Hepatocyte (in vitro differentiated cells): ENCODE results near the gene WDPCP.

ENCODE experiments used
- EZH2 ChIP-seq: fragments of 200-600 bp; sonication (generic); IDR thresholded peaks from 2 replicates; pipeline ENCODE4 v1.6.1; 2016; ENCODE audit warnings: antibody characterized with exemption, mild to moderate bottlenecking, borderline replicate concordance
- EZH2phosphoT487 ChIP-seq: fragments of 200-600 bp; sonication (generic); IDR thresholded peaks from one replicate; pipeline ENCODE4 v1.6.1; 2018; ENCODE audit warnings: antibody characterized with exemption, mild to moderate bottlenecking, low read depth, moderate library complexity; ENCODE audit not compliant: unreplicated experiment, severe bottlenecking
- TF ChIP-seq, protein P1 (sequence below): fragments of 200-600 bp; sonication (generic); IDR thresholded peaks from 2 replicates; pipeline ENCODE4 v1.5.1; 2016; ENCODE audit warnings: antibody characterized with exemption, mild to moderate bottlenecking; ENCODE audit not compliant: poor library complexity

- TF ChIP-seq, protein P1, sequence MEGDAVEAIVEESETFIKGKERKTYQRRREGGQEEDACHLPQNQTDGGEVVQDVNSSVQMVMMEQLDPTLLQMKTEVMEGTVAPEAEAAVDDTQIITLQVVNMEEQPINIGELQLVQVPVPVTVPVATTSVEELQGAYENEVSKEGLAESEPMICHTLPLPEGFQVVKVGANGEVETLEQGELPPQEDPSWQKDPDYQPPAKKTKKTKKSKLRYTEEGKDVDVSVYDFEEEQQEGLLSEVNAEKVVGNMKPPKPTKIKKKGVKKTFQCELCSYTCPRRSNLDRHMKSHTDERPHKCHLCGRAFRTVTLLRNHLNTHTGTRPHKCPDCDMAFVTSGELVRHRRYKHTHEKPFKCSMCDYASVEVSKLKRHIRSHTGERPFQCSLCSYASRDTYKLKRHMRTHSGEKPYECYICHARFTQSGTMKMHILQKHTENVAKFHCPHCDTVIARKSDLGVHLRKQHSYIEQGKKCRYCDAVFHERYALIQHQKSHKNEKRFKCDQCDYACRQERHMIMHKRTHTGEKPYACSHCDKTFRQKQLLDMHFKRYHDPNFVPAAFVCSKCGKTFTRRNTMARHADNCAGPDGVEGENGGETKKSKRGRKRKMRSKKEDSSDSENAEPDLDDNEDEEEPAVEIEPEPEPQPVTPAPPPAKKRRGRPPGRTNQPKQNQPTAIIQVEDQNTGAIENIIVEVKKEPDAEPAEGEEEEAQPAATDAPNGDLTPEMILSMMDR: no peak
- no peak for TF ChIP-seq EZH2
- no peak for TF ChIP-seq EZH2phosphoT487
Measured at GRCh38 chr2:63104482-63104881, 483.8 kb downstream of the WDPCP start.
